A673 (cell line): ENCODE measurements around the gene QKI. TPM values are rescaled to one million over a fixed set of nuclear protein-coding genes. Genes with fewer than 3 reads are reported as not detected.

Experiments used
- BruUV-seq: library from RNA; stranded (reverse); fragments of 400-500 nt; replicated peaks from 2 replicates; lab custom pipeline; 2021; lab: Mats Ljungman, UMichigan
- CTCF ChIA-PET: fragments of 300-600 bp; sonication (Branson Sonifier 250); formaldehyde crosslinking; loops from one replicate; lab custom pipeline; 2022; ENCODE audit warnings: antibody characterized with exemption; lab: Charles Lee
- POLR2A ChIA-PET: fragments of 300-600 bp; sonication (Branson Sonifier 250); formaldehyde crosslinking; loops from one replicate; lab custom pipeline; 2022; ENCODE audit warnings: antibody characterized with exemption; ENCODE audit not compliant: low non-redundant PET; lab: Charles Lee
- DNase-seq: peaks from one replicate; pipeline ENCODE4 v3.0.0-alpha.2; 2015; ENCODE audit warnings: low spot score
- H3K27ac ChIP-seq: fragments of 200-600 bp; sonication (generic); 2 replicates; pipeline ENCODE4 v1.5.1; 2016; ENCODE audit warnings: mixed run types, low read depth, mild to moderate bottlenecking, mixed read lengths, antibody characterized with exemption, low read length; ENCODE audit not compliant: poor library complexity, severe bottlenecking
- H3K27me3 ChIP-seq: fragments of 200-600 bp; sonication (generic); replicated peaks from 2 replicates; pipeline ENCODE4 v1.6.1; 2017; ENCODE audit warnings: mixed run types, low read depth, mild to moderate bottlenecking, mixed read lengths, antibody characterized with exemption, low read length; ENCODE audit not compliant: insufficient read depth, poor library complexity
- H3K36me3 ChIP-seq: fragments of 200-600 bp; sonication (generic); 2 replicates; pipeline ENCODE4 v1.6.1; 2016; ENCODE audit warnings: mixed run types, mild to moderate bottlenecking, mixed read lengths, antibody characterized with exemption, low read length; ENCODE audit not compliant: insufficient read depth, poor library complexity, severe bottlenecking
- H3K4me1 ChIP-seq: fragments of 200-600 bp; sonication (generic); 2 replicates; pipeline ENCODE4 v1.6.1; 2017; ENCODE audit warnings: mixed run types, mild to moderate bottlenecking, mixed read lengths, antibody characterized with exemption, low read length; ENCODE audit not compliant: insufficient read depth, poor library complexity, severe bottlenecking
- H3K4me3 ChIP-seq: fragments of 200-600 bp; sonication (generic); 2 replicates; pipeline ENCODE4 v1.5.1; 2016; ENCODE audit warnings: low read depth, mixed run types, mild to moderate bottlenecking, mixed read lengths, low read length; ENCODE audit not compliant: poor library complexity, severe bottlenecking
- H3K9me3 ChIP-seq: fragments of 200-600 bp; sonication (generic); 2 replicates; pipeline ENCODE4 v1.6.1; 2016; ENCODE audit warnings: mixed run types, low read depth, mild to moderate bottlenecking, mixed read lengths, antibody characterized with exemption, low read length; ENCODE audit not compliant: poor library complexity, severe bottlenecking
- CTCF ChIP-seq: fragments of 300-800, 200-600 bp; sonication (generic); conservative IDR thresholded peaks from 2 replicates; pipeline ENCODE4 v1.5.1; 2017; ENCODE audit warnings: low read depth, mild to moderate bottlenecking, antibody characterized with exemption, low read length, moderate library complexity, mixed read lengths
- EZH2 ChIP-seq: fragments of 200-600 bp; sonication (generic); IDR thresholded peaks from 2 replicates; pipeline ENCODE4 v1.6.1; 2017; ENCODE audit warnings: borderline replicate concordance, low read depth, mild to moderate bottlenecking, mixed read lengths, antibody characterized with exemption, low read length; ENCODE audit not compliant: poor library complexity, severe bottlenecking
- intact Hi-C: fragments of 100-400 bp; cut with micrococcal nuclease; formaldehyde crosslinking; loops from one replicate; pipeline ENCODE4 v1.10.0; 2022; ENCODE audit not compliant: unreplicated experiment
- total RNA-seq: library from RNA; stranded (reverse); gene quantifications from 2 replicates; pipeline ENCODE4 v1.2.3, GENCODE V29; 2021

QKI gene
- total RNA-seq, 1 experiment from 2014 or later: 128 TPM

- H3K27me3 ChIP-seq: no peaks in the 10 kb centered on the region
- H3K4me3 ChIP-seq: no peak overlapping the region
- H3K27ac ChIP-seq: no peak overlapping the region
- ChIA-PET CTCF (no interaction called here), POLR2A (no interaction called here)
- no peak for DNase-seq
- intact Hi-C loops: no loop called here
- TF ChIP-seq EZH2: no peak
- no peak for TF ChIP-seq CTCF
- no TSS peak for BruUV-seq
- H3K9me3 ChIP-seq: peaks cover 39% of the 10 kb centered on the region
- H3K4me1 ChIP-seq: no peaks in the 10 kb centered on the region
- H3K36me3 ChIP-seq: peaks cover 5% of the 10 kb centered on the region
These were observed 90.6 kb downstream of the QKI start for GRCh38 chr6:163504984-163505640.

- DNase-seq: no peak
- POLR2A ChIA-PET: no interaction called here
- TF ChIP-seq EZH2 (no peak), CTCF (no peak)
These were observed 93.4 kb downstream of the QKI start for GRCh38 chr6:163507965-163508364.

GRCh38 chr6:163513003-163513402 lies 98.5 kb downstream of the QKI start:
- no peak overlapping the region for H3K4me3 ChIP-seq
- no peaks in the 10 kb centered on the region for H3K4me1 ChIP-seq
- ChIA-PET CTCF (no interaction called here), POLR2A (no interaction called here)
- intact Hi-C loops: no loop called here
- H3K36me3 ChIP-seq: no peaks in the 10 kb centered on the region
- no TSS peak for BruUV-seq
- no peak overlapping the region for H3K27ac ChIP-seq
- DNase-seq: no peak
- H3K9me3 ChIP-seq: peaks cover 3% of the 10 kb centered on the region
- no peaks in the 10 kb centered on the region for H3K27me3 ChIP-seq
- TF ChIP-seq CTCF (no peak), EZH2 (no peak)

More at GRCh38 chr6:163507965-163508364, 93.4 kb downstream of the QKI start:
- no TSS peak for BruUV-seq
- Histone ChIP-seq H3K27me3 (no peaks in the 10 kb centered on the region), H3K4me3 (no peak overlapping the region), H3K36me3 (peaks cover 5% of the 10 kb centered on the region), H3K9me3 (peaks cover 39% of the 10 kb centered on the region), H3K27ac (no peak overlapping the region), H3K4me1 (no peaks in the 10 kb centered on the region)
- CTCF ChIA-PET: no interaction called here
- intact Hi-C loops: no loop called here
